GM19328 (cell line): ENCODE measurements around the gene SFXN4.
"Not testable (repeated sequence)": the region's sequence is repeated elsewhere in the genome, so short reads cannot be mapped to it uniquely, and the experiment has no call there.

Source experiments
- ATAC-seq: cut with Tn5 transposase; IDR thresholded peaks from one replicate; pipeline ENCODE4 v1.9.1; 2021; ENCODE audit warnings: mild to moderate bottlenecking, moderate library complexity; ENCODE audit not compliant: unreplicated experiment

SFXN4 gene

GRCh38 chr10:119190954-119191785, 25.7 kb upstream of the SFXN4 start:
- no peak for ATAC-seq

DNA sequence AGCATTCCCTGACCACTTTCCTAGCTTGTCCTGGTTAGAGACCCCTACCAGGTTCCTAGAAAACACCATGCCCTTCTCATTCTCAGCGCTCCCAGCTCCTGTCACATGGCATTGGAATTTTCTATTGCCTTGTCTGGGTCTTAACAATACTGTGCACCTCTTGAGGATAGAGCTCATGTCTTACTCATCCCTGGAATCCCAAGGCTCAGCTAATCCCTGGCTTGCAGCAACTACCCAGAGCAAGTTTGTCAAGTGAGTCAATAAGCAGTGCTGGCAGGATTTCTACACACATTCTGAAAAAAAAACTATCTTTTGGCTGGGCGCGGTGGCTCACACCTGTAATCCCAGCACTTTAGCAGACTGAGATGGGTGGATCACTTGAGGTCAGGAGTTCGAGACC, 24.8 kb upstream of the SFXN4 start:
- ATAC-seq = no peak

DNA sequence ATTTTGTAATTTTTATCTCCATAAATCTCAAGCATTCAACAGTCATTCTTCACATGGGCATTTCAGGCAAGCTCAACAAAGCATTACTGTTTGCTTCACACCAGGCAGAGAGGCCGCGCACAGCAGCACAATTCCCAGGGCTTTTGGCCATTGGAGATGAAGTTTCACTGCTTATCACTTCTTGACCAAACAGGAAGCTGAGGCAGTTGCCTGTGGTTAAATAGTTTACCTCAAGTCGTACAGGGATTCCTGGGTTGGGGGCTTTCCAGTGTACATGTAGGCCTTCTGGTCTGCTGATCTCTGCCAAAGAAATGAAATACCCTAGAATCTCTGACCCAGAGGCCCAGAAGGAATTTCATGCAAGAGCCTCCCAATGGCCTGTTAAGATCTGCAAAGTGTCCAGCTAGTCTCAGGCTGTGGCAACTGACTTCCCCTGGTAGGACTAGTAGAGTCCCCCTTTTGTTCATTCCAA, 24.3 kb upstream of the SFXN4 start:
- ATAC-seq = no peak

DNA sequence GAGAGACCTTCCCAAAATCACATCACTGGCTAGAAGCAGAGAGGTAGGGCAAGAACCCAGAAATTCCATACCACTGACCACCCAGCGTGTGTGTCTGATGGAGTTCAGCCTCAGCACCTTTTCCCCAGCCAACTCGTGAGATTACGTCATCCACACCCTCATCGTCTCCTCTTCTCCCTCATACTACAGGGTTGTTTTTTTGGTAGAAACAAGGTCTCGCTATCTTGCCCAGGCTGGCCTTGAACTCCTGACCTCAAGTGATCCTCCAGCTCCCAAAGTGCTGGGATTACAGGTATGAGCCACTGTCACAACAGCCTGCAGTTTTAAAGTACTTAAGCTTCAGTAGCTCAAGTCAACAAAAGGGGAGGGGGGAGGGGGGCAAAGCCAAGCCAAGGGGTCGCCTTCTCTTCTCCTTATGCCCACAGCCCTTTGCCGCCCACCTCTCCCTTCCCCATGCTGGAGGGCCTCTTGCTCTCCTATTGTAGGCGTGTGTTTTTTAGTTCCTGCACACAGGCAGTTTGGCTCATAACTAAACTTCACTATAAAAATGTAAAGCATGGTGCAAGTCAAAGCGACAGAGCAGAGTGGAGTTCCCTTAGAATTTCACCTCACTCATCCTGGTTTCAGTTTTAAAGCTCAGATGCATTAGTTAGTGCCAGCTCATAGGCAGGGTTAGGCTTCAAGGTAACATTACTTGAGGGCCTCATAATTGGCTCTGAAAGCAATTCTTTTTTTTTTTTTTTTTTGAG, 18.3 kb upstream of the SFXN4 start:
- no peak for ATAC-seq

- not testable (repeated sequence) for ATAC-seq
These were observed 15.4 kb upstream of the SFXN4 start for GRCh38 chr10:119180850-119181400.

DNA sequence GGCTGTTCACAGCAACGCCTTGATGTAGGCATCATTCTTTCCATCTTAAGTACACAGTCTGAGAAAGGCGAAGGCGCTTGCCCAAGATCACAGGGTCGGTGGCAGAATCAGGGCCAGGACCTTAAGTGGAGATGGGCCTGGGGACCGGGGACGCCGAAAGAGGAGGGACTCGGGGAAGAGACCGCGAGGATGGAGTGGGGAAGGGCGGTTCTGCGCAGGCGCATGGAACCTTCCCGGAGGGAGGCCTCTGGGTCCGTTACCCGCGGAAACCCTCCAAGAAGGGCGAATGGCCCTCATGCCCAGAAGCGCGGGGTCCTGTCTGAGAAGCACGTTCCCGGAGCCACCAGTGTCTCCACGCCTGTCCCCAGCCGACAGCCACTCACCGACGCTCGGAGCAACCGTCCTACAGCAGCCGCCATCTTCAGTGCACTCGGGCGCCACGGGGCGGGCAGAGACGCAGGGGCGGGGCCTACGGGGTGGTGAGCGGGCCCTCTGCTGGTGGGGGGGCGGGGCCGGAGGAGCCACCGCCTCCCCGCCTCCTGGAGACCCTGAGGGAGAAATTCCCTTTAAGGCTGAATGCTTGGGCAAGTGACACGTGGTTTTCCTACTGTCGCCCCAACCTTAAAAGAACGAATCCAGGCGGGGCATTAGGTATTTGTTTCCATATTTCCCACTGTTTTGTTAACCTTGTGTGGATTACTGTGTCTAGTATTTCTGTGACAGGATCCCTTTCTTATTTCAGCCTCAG, 13.0 kb upstream of the SFXN4 start, which contains the start of gene PRDX3:
Gene PRDX3 (minus strand): TSS at position 441 of the 748 bp plus-strand sequence. CDS start 22 bp downstream, at position 419.
- peak; percentile 85 for ATAC-seq

GRCh38 chr10:119177708-119178371, 12.3 kb upstream of the SFXN4 start:
- peak; percentile 27 for ATAC-seq

DNA sequence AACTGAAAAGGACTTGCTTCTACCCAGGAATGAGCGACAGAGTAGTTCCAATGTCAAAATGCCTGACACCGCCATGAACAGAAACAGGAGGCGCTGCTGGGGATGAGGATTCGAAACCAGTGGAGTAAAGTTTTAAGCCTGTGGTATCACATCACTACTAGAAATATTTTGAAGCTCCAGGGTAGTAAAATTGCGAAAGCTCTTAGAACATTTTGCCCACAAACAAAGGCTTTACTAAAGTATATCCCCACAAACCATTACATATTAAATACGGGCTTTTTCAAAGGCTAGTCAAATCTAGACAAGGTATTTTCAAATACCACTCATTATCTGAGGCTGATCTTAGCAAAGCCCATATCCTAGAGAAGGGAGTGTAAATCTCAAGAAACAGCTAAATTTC, 10.7 kb upstream of the SFXN4 start:
- ATAC-seq = no peak

DNA sequence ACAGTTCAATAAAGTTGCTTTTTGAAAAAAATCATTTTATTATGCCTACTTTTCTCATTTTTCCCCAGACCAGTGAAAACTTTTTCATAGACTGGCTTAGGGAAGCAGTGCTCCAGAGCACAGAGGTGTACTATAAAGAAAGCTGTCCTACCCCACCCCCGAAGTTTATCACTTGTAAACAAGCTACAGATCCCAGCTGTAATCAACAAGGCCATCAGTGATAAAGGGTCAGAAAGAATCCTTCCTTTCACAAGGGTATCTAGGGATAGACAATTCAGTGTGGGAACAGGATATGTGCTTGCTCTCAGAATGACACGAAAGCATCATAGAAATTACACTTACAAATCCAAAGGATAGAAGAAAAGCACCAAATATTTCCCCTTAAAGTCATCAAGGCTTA, 8.6 kb upstream of the SFXN4 start:
- ATAC-seq = no peak

DNA sequence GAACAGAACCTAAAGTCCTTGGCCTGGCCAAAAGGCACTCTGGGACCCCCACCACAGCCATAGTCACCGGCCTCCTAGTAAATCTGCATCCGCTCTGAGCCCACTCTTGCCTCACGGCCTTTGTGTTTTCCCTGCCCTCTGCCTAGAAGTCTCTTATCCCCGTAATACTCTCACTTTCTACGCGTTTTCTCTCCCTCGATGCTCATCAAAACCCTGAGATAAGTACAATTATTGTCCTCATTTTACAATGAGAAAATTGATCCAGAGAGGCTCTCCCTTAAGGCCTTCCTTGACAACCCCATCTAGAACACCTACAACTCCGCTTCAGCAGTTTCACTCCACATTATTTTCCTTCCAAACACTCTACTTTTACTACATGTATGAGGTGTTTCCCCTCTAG, 1.5 kb upstream of the SFXN4 start:
- ATAC-seq = no peak

DNA sequence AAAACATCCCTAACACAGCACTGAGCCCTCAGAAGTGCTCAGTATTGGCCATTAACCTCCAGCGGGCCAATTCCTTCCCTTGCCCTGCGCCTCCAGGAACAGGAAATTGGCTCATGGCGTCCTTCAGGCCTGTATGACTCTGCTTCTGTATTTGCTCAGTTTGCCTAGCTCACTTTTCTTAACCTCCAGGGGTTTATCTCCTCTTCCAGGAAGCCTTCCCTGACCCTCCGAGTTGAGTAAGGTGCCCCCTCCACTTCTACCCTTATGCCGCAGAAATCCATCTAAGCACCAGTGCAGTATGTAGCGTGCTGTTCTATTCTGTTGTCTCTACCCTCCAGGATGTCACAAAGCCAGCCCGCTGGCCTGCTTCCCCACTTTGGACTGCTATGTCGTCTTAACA, 1.1 kb upstream of the SFXN4 start:
- ATAC-seq = no peak

GRCh38 chr10:119166118-119166500, 595 bp upstream of the SFXN4 start:
- peak; percentile 0 for ATAC-seq

DNA sequence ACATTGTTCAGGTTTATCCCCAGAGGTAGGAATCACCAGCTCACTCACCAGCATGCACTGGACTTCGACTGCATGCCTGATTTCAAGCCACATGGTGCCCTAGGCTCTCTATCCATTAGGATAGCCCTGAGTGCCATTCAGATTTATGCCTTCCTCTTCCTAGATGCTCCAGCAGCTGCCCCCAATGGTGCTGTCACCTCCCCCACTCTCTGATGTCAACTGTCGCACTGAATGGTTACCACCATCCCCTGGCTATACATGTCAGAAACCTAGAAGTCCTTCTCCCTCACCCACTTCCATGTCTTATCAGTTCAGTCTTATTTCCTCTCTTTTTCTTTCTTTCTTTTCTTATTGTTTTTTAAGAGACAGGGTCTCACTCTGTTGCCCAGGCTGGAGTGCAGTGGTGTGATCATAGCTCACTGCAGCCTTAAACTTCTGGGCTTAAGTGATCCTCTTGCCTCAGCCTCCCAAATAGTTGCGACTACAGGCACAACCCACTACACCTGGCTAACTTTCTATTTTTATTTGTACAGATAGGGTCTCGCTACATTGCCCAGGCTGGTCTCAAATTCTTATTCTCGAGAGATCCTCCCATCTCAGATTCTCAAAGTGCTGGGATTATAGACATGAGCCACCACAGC, 2.9 kb downstream of the SFXN4 start:
- ATAC-seq = no peak

DNA sequence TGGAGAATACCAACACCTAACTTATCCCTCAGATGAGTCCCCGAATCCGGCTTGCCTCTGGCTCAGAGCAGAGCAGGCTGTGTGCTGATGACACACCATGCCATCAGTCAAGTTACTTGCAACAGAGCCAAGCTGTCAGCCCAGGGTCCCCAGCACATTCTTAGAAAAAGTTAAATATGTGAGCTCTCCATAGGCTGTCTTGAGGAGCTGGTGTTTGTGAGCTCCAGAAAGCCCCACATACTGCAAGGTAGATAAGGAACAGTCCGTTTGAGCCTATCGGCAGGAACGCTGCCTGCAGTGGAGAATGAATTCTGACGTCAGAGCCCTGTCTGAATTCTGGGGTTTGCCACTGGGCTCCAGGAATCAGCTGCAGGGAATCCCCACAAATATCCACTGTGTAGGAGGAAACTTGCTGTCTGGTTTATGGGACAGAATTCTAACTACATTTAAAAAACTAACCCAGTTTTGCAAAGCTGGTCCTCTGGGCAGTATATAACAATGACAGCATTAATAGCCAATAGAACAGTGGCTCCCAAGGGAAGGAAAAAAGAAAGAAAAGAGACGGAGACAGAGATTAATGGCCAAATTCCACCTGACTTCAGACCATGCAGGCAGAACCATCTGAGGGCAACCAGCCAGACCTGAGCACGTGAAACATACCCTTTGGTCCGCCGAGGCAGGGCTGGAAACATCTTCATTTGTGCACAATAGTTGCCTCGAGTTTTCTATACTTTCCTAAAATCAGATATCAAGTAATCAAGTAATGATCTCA, 3.6 kb downstream of the SFXN4 start:
- ATAC-seq = no peak

DNA sequence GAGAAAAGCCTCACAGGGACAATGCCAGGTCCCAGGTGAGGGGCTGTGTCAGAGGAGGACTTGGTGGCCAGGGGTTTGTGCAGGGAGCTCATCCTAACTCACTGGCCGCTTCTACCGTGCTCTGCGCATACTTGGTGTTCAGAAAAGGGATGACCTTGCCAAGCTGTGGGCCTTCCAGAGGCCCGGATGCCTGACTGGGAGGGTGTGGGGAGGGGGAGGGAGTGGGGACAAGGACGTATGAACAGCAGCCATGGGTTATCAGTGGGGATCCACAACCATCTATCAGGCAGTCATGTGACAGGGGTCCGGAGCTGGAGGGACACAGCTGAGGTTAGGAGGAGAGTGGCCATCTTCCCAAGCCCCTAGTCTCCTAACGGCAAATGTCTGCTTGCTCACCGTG, 6.2 kb downstream of the SFXN4 start:
- ATAC-seq = no peak

DNA sequence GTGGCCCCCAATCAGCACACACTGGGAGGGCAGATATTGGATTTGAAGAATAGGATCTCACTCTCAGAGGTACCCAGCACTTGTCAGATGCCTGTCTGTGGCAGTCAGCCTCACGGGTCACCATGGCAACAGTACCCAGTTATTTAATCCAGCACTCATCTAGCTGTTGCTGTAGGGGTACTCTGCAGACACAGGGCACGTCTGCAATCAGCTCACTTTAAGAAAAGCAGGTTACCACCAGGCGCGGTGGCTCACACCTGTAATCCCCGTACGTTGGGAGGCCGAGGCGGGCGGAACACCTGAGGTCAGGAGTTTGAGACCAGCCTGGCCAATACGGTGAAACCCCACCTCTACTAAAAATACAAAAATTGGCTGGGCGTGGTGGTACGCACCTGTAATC, 11.9 kb downstream of the SFXN4 start:
- no peak for ATAC-seq

DNA sequence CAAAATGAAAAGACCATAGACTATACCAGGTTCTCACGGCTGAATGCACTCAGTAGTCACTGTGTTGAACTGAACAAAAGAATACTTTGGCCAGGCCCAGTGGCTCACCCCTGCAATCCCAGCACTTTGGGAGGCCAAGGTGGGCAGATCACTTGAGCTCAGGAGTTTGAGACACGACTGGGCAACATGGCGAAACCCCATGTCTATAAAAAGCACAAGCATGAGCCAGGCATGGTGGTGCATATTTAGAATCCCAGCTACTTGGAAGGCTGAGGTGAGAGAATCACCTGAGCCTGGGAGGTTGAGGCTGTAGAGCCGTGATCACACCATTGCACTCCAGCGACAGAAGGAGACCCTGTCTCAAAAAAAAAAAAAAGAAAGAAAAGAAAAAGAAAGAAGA, 12.5 kb downstream of the SFXN4 start:
- ATAC-seq = no peak

DNA sequence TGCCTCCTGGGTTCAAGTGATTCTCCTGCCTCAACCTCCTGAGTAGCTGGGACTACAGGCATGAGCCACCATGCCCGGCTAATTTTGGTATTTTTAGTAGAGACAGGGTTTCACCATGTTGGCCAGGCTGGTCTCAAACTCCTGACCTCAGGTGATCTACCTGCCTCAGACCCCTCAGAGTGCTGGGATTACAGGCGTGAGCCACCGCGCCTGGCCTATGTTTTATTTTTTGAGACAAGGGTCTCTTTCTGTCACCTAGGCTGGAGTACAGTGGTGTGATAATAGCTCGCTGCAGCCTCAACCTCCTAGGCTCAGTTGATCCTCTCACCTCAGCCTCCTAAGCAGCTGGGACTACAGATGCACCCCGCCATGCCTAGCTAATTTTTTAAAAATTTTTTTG, 13.9 kb downstream of the SFXN4 start:
- ATAC-seq = not testable (repeated sequence)

DNA sequence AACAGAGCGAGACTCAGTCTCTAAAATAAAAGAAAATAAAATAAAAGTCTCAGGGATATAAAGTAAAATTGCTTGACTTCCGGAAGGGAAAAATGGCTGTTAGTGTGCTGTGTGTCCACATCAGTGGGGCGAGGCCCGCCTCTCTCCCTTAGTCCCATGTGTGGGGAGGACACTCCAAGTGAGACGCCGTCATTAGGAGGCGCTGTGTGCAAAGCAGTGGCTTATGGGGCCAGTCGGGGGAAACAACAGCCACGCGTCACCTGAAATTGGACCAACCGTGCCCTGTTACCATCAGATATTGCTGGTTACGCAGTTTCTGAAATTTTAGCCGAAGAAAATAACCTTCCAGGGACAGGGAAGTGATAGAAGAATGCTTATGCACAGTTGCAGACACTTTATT, 15.8 kb downstream of the SFXN4 start:
- ATAC-seq = no peak
